RWPE2 (cell line): ENCODE data around the gene PACSIN2.

Experiments
- ATAC-seq: fragments of 200-7000 bp; cut with Tn5 transposase; 3 replicates; pipeline ENCODE4 v1.9.1; 2021; ENCODE audit warnings: low read depth
- DNase-seq: peaks from one replicate; pipeline ENCODE4 v3.0.0-alpha.2; 2020; ENCODE audit warnings: low spot score
- H3K27ac ChIP-seq: fragments of 450-650 bp; 2 replicates; pipeline ENCODE4 v1.5.1; 2017; ENCODE audit warnings: mild to moderate bottlenecking; ENCODE audit not compliant: poor library complexity, severe bottlenecking
- H3K27me3 ChIP-seq: fragments of 250-450 bp; sonication (Bioruptor Pico); 2 replicates; pipeline ENCODE4 v1.5.1; 2021; ENCODE audit warnings: mild to moderate bottlenecking, moderate library complexity; ENCODE audit not compliant: insufficient read depth, poor library complexity, severe bottlenecking
- H3K36me3 ChIP-seq: fragments of 250-450 bp; sonication (Bioruptor Pico); 2 replicates; pipeline ENCODE4 v1.5.1; 2020; ENCODE audit warnings: low read depth, mild to moderate bottlenecking, moderate library complexity
- H3K4me1 ChIP-seq: fragments of 250-450 bp; sonication (Bioruptor Pico); 2 replicates; pipeline ENCODE4 v1.5.1; 2021; ENCODE audit warnings: mild to moderate bottlenecking, moderate library complexity; ENCODE audit not compliant: insufficient read depth, poor library complexity, severe bottlenecking
- H3K4me3 ChIP-seq: fragments of 250-450 bp; sonication (Bioruptor Pico); 2 replicates; pipeline ENCODE4 v1.5.1; 2021; ENCODE audit warnings: mild to moderate bottlenecking, moderate library complexity; ENCODE audit not compliant: severe bottlenecking
- H3K9me3 ChIP-seq: fragments of 250-450 bp; sonication (Bioruptor Pico); 2 replicates; pipeline ENCODE4 v1.5.1; 2021; ENCODE audit warnings: mild to moderate bottlenecking, moderate library complexity; ENCODE audit not compliant: severe bottlenecking
- CTCF ChIP-seq: fragments of 450-650 bp; IDR thresholded peaks from one replicate; pipeline ENCODE4 v1.5.1; 2017; ENCODE audit warnings: mild to moderate bottlenecking, moderate library complexity; ENCODE audit not compliant: poor library complexity, severe bottlenecking

The PACSIN2 gene

DNA sequence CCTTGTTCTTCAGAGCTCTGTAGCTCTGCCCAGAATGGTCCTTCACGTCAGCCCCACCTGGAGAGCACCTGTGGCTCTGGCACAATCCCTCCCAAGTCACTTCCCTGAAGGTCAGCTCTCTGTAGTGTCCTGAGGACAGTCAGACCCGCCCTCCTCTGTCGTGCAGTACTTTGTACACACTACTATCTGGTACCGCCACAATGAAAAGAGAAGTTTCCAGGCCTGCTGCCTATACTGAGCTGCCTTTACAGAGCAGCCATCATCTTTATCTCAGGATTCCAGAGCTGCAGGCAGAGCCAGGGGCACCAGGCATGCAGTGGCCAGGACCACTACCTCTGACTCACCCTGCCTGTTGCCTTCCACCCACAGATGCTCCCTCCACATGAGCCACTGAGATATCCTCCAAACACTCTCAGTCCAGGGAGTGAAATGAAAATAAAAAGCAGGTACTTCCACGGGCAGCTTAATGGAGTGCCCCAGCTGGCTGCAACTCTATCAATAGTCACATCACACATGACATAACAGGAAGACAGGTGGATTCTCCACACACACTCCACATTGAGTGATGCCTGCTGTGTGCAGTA is 7.3 kb downstream of the PACSIN2 start:
- Histone ChIP-seq H3K36me3 (peaks cover 3% of the 10 kb centered on the region; the same call in 1 of the 2 replicates), H3K4me1 (peaks cover 51% of the 10 kb centered on the region), H3K27me3 (no peaks in the 10 kb centered on the region), H3K27ac (no peak overlapping the region), H3K4me3 (no peak overlapping the region), H3K9me3 (no peaks in the 10 kb centered on the region)
- ATAC-seq, result peak; percentile 40; the same call in 2 of the 3 replicates
- no peak for DNase-seq
- no peak for TF ChIP-seq CTCF

GRCh38 chr22:43006753-43007152 is 8.2 kb downstream of the PACSIN2 start:
- Histone ChIP-seq H3K27ac (no peak overlapping the region), H3K27me3 (no peaks in the 10 kb centered on the region), H3K4me1 (peaks cover 59% of the 10 kb centered on the region), H3K4me3 (no peak overlapping the region), H3K9me3 (no peaks in the 10 kb centered on the region), H3K36me3 (peaks cover 3% of the 10 kb centered on the region; the same call in 1 of the 2 replicates)
- ATAC-seq (no peak), DNase-seq (no peak)
- TF ChIP-seq CTCF, result no peak

DNA sequence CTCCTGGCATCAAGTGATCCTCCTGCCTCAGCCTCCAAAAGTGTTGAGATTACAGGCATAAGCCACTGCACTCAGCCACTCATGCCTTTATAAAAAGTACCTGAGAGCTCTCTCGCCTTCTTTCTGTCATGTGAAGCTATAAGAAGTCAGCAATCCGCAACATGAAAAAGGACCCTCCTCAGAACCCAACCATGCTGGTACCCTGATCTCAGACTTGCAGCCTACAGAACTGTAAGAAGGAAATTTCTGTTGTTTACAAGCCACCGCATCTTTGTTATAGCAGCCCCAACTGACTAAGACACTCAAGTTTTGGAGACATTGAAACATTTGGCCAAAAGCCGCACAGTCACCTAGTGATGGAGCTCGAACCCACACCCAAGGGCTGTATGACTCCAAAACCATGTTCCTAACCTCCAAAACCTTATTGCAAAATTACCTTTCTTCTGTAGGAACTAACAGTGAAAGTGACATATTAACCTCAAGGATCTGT is 8.9 kb downstream of the PACSIN2 start:
- H3K36me3 ChIP-seq, result peaks cover 3% of the 10 kb centered on the region; the same call in 1 of the 2 replicates
- no peak for TF ChIP-seq CTCF
- ATAC-seq, result no peak
- H3K27ac ChIP-seq, result peak overlapping the region; percentile 88
- DNase-seq, result no peak
- H3K27me3 ChIP-seq, result no peaks in the 10 kb centered on the region
- no peaks in the 10 kb centered on the region for H3K9me3 ChIP-seq
- H3K4me1 ChIP-seq, result peaks cover 66% of the 10 kb centered on the region
- H3K4me3 ChIP-seq, result no peak overlapping the region

DNA sequence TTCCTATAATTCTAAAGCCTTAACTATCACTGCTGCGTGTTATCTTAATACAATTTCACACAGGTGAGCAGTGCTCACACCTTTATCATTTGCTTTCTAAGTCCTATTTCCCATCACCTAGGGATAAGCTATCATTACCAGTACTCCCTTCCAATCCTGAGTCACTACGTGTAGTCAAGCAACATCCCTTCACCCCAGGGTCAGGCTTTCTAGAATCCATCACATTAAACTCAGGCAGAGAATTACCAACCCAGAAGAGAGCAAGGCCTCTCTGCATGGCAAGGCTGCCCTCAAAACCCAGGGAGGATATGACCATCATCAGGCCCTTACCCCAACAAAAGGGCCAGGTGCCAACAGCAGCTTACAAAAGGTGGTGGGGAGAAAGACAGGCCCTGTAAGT is 9.8 kb downstream of the PACSIN2 start:
- H3K27ac ChIP-seq, result peak overlapping the region; percentile 88
- TF ChIP-seq CTCF, result no peak
- peaks cover 3% of the 10 kb centered on the region; the same call in 1 of the 2 replicates for H3K36me3 ChIP-seq
- no peaks in the 10 kb centered on the region for H3K9me3 ChIP-seq
- ATAC-seq (peak; percentile 11; the same call in 1 of the 3 replicates), DNase-seq (no peak)
- no peaks in the 10 kb centered on the region for H3K27me3 ChIP-seq
- peaks cover 76% of the 10 kb centered on the region for H3K4me1 ChIP-seq
- H3K4me3 ChIP-seq, result no peak overlapping the region
